ENCODE measurements around the gene NLE1.

NLE1 gene

GRCh38 chr17:35084987-35085386 lies 57.1 kb downstream of the NLE1 start:
- FAIRE-seq, result no peak

GRCh38 chr17:35083071-35083470 lies 59.0 kb downstream of the NLE1 start:
- no peak for FAIRE-seq

- FAIRE-seq, result no peak
These were observed 59.9 kb downstream of the NLE1 start for GRCh38 chr17:35082073-35082657.

GRCh38 chr17:35081638-35082037 lies 60.5 kb downstream of the NLE1 start:
- no peak for FAIRE-seq

- FAIRE-seq, result no peak
These were observed 61.6 kb downstream of the NLE1 start for GRCh38 chr17:35080536-35080935.

GRCh38 chr17:35079547-35080423 lies 62.3 kb downstream of the NLE1 start:
- no peak for FAIRE-seq
